SKM-1 (cell line): ENCODE data around the gene ACTBL2.
A peak's percentile ranks its signal among the peaks of the same experiment; 100 is the strongest.
"Not testable (repeated sequence)": the region's sequence is repeated elsewhere in the genome, so short reads cannot be mapped to it uniquely, and the experiment has no call there.

Source experiments
- DNase-seq: peaks from one replicate; lab custom pipeline; 2025; ENCODE audit not compliant: unreplicated experiment; lab: John Stamatoyannopoulos, UW

The ACTBL2 gene

DNA sequence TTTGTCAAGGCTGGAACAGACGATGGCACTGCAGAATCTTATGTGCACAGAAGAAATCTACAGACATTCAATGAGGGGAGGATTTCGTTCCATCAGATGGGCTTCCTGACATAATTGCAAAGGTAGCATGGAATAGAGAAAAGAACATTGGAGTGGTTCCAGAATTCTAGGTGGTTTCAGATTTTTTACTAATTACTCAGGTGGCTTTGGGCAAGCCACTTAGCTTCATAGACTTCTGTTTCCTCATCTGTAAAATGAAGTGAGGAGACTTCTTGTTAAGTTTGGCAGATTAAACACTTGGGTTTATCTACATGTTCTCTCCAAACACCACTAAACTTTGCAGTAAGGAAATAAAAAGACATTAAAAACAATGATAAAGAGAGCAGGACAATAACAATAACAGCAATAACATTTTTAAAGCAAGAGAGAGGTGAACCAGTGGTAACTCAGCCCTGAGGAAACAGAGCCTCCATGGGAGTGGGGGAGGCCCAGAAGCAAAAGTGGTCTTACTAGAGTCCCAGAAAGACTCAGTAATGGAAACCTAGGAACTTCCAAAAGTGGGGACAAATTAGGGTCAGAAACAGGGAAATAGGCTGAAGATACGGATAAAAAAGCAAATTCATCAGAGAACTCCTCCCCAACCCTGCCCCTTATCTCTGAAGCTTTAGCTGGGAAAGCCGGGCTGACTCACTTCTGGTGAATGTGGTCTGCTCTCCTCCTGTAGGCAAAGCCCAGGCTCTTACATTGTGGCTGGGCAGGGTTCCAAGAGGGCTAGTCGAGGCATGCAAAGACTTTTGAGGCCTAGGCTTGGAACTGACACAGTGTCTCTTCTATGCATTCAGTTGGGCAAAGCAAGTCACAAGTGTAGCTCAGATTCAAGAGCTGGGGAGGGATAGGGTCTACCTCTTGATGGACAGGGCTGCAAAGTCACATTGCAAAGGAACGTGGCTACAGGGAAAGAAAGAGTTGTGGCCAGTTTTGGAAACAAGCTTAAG lies 11.8 kb upstream of the ACTBL2 start:
- DNase-seq, result peak; percentile 88

DNA sequence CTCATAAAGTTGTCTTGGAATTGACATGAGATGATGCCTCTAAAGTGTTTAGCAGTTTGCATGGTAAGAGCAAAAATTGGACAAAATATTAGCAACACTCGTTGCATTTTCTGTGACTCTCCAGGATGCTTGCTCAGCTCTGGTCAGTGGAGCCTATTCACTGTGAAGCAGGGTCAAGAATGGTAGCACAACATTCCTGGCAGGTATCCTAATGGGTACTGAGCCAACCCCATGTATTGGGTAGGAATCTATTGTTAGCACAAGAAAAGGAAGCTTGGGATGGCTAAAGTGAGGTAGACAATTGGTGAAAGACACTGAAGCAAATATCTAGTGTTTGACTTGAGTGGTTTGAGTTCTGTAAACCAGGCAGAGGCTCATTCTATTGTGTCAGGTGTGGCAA lies 10.4 kb upstream of the ACTBL2 start:
- no peak for DNase-seq

DNA sequence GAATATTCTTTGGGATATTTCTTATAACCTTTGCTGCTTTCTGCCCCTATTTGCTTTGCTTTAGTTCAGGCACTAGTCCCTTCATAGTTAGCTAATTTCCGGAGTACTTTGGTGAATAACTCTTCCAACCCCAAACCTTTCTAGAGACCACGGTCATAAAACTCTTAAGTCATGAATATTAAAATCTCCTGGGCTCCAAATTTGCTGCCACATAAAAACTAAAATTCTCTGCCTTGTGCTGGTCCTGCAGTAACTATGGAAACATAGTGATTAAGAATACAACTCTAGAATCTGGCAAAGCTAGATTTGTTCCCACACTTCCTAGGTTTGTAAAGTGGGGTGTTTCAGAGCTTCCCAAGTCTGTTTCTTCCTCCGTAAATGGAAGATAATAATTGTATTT lies 10.0 kb upstream of the ACTBL2 start:
- DNase-seq, result no peak

DNA sequence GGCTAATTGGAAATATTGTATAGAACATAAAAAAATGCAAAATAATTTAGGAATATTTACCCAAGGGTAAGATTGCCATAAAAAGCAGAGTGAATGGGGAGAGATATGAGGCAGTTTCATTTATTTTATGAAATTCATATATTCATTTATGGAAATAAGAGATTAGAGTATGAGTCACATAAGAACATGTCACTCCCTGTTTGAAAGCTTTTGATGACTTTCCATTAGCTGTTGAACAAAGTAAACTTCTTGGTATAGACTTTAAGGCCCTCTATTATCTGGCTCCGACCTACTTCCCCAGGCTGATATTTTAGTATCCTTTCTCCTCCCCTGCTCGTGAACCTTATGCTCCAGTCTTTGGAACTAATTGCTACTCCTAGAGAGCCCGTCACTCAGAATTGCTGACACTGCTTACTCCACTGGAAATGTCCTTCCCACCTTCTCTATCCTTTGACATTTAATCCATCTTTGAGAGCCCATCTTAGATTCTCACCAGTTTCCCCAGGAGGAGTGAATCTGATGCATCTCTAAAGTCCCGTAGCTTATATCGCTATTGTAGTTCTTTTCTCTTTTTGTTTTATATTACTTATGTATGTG lies 8.9 kb upstream of the ACTBL2 start:
- no peak for DNase-seq

DNA sequence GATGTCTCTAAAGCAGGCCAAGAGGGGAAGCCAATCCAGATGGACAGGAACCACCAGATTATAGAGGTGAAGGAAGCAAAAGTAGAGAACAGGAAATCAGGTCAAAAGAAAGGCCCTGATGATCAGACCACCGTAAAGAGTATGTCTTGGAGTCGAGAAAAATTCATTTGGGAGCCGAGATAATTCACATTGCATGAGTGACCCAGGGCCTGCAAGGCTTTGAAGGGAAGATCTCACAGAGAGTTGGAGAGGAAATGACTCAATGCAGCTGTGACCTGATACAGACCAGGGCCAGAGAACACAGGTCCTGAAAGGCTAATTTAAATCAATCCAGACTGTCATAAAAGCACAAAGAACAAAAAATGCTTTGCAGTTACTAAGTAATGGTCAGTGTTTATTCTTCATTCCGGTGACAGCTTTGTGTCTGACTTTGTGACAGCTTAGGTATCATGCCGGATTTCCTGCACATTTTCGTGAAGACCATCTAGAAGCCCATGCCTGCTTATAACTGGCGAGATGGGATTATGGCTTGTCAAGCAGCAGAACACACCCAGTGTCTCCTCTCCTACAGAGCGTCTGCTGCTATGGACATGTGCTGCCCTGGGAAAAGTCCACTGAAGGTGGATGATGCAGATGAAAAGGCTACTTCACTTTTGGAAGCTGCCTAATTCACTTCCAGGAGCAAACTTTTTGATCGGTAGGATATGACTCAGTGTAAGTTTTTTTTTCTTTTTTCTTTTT lies 5.8 kb upstream of the ACTBL2 start:
- no peak for DNase-seq

DNA sequence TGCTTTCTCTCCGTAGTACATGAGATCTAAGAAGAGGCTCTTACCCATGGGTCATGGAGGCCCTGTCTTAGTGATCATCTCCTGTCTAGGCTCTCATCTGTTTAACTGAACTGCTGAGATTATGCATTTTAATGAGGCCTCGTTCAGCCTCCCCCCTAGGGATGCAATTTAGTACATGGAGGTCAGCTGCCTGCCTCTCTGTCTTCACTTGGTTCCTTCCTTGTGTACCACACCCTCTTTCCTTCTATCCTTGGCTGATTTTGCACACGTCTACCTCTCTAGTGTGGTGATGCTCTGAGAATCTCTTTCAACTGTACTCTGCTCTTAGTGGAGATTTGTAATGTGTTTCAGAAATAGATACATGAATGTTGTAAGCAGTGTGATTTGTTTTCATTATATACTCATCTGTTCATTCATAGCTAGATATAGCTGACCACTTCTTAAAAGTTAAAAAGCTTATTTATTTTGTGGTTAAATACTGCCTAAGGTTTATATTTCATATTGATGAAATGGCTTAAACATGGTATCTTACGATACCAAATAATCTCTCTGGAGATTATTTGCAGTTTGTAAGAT lies 3.5 kb upstream of the ACTBL2 start:
- DNase-seq, result no peak

DNA sequence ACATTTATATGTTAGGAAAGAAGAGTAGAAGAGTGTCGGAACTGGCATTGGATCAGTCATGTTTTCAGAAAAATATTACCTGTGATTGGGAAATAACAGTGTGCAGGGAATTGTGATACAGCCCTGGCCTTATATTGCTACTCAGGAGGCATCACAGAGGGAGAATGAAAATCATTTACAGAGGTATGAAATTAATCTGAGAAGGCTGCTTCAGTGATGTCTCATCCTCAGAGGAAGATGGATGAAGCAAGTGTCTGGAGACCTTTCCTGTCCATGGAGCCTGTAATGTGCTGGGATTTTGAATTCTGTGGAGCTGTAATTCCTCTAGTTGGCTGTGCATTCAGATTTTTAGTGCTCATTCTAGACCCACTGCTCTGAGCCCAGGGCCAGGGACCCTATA lies 3.8 kb downstream of the ACTBL2 start:
- no peak for DNase-seq

DNA sequence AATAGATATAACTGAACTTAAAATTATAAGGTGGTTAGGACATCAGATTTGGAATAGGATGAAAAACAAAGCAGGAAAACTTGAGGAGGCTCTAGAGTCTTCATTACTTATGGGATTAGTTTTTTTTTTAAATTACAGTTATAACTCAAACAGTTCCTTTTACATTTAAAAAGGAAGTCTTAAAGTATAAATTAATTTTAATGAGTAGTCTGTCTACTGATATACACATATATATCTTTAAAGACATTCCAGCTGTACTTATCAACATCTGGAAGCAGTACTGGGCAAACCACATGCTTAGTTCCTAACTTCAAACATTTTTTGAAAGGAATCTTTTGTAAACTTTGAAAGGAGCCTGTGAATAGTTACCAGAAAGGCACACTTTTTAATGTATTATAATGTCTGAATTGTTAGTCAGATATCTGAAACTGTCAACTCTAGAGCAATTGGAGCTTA lies 6.0 kb downstream of the ACTBL2 start:
- DNase-seq, result no peak

DNA sequence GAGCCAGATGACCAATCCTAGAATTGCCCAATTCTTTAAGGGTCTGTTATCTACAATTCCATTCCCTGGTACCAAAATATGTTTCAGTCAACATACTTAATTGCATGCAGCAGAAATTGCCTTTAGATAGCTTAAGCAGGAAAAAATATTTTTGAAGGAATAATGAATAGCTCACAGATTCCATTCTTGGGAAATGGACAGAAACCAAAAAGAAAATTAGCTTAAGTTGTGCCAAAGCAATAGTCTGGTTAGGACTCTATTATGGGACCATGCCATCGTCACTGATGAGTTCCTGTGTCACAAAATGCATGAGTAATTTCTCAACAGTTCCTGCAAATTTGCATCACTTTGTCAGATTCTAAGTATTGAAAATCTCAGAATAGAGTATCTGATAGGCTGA lies 12.3 kb downstream of the ACTBL2 start:
- DNase-seq, result no peak

DNA sequence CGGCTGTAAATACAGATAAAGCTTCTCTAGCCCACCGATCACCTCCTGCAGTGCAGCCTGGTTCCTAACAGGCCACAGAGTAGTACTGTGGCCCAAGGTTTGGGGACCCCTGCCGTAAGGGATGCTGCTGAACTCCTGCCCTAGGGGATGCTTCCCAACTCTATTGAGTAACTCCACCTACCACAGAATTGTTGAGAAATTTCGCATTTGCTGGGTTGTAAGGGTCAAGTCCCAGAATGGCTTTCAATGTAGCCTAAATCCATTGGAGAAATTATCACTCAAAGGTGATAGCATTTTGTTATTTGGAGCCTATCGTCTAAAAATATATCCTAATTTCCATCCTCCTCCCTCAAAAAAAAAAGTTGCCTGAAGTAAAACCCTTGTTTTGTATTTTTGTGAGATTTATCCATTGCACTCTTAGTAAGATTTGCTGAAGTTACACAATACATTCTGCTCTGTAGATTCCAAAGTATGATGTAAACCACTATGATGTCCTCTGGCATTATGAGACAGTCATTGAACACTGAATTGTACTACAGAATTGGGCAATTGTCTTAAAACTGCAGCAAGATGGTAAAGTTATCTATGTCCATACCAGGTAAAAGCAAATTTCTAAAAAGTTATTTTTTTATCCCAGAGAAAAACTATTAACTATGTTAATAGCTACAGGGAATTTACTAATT lies 14.0 kb downstream of the ACTBL2 start:
- DNase-seq, result no peak

DNA sequence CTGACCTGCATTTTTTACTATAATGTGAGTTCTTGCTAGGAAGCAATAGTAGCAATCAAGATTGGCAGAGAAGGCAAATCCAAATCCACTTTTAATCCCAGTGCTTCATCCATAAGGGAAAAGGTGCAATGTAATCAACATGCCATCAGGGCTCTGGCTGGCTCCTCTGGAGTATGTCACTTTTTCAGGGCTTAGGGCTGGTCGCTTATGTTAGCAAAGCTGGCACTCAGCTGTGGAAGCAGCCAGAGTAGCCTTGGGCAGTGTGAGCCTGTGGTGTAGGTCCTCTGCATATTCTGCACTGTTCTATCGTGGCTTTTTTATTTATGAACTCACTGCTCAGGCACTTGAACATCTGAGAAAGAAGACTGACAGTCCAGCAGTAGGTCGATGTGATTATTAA lies 16.1 kb downstream of the ACTBL2 start:
- DNase-seq, result no peak

DNA sequence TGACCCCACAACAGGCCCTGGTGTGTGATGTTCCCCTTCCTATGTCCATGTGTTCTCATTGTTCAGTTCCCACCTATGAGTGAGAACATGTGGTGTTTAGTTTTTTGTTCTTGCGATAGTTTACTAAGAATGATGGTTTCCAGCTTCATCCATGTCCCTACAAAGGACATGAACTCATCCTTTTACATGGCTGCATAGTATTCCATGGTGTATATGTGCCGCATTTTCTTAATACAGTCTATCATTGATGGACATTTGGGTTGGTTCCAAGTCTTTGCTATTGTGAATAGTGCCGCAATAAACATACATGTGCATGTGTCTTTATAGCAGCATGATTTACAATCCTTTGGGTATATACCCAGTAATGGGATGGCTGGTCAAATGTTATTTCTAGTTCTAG lies 22.6 kb downstream of the ACTBL2 start:
- DNase-seq, result not testable (repeated sequence)

DNA sequence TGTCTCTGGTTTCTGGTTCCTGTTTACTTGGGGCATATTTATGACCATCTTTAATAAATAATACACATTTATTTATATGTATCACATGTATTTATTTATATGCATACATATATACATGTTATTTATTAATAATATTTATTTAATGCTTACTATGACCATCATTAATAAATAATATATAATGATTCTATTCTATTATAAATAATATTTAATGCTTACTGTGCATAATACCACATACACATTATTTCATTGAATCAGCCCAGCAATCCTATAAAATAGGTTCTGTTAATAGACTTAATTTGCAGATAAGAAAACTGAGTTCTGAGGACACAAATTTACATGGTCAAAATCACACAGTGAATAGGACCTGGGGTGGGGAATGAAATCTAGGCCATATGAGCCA lies 24.2 kb downstream of the ACTBL2 start:
- DNase-seq, result no peak

DNA sequence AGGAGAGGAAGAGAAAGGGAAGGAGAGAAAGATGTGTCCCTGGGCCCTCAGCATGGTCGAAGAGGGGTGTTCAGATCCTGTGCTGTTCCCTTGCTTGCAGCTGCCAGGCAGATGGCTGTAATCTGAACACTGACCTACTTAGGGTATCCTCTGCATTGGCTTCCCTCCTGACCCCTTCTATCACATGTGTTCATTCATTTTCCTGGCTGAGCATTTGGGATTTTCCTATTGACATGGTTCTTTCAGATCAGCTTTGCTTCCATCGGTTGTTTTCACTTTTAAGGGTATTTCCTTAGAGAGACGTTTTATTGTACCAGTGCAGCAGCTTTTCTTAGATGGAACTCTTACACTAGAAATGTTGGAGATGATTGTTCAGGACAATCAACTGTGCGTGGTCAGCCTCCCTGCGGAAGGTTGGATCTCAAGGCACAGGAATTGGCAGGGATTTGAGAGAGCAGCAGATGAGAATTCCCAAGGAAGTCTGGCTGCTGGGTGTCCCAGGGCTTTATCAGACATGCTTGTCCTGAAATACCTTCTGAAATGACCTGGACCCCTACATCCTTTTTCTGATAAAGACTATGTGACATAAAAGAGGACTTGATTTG lies 26.0 kb downstream of the ACTBL2 start:
- no peak for DNase-seq

DNA sequence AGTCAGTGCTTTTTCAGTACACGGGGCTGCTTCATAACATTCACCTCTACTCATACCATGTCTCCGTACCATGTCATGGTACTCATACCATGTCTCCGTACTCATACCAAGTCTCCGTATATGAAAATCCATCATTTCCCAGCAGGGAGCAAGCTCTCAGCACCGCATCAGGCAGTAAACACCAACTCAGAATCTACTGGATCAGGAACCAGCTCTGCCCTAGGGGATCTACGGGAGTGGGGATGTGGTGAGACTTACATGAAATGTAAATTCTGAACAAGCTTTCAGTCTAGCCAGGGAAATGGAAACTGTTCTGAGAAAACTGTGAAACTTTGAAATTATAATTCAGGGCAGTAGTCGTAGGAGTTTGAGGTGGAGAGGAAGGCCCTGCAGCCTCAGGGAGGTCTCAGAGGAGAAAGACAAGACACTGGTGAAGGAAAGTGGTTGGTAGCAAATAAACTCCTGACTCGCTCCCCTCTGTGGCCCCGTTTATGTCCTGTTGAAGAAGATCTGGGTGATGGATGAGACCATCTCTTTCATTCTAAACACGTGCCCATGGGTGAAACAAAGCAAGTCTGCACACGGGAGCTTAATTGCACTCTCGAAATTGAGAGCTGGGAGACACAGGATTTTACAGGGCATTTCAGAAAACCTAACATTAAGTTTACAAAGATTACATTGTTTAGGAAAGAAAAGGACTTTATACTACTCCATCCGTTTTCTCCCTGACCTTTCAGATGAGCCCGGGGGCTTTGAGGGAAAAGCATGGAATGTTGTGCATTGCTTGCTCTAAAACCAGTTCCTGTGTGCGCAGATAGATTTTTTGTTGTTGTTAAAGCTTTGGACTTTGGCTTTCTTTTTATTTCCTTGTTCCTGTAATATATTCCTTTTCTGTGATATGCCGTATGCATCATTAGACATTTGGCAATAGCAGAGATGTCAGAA lies 26.8 kb downstream of the ACTBL2 start:
- DNase-seq, result no peak

DNA sequence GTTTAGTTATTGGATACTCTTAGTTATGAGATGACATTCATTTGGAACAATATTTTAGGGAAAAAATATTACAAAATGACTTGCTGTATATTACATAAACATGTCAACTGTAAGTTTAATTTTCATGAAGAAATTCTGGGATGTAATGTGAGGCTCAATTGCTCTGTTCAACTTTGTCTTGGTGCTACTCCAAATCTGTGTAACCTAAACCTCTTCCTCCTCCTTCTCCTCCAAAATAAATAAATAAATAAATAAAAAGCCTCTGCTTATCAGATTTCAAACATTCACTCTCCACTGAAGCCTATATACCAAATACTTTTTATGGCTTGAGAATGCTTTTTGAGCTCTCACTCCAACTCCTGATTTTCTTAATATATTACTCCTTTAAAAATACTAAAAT lies 27.7 kb downstream of the ACTBL2 start:
- no peak for DNase-seq

DNA sequence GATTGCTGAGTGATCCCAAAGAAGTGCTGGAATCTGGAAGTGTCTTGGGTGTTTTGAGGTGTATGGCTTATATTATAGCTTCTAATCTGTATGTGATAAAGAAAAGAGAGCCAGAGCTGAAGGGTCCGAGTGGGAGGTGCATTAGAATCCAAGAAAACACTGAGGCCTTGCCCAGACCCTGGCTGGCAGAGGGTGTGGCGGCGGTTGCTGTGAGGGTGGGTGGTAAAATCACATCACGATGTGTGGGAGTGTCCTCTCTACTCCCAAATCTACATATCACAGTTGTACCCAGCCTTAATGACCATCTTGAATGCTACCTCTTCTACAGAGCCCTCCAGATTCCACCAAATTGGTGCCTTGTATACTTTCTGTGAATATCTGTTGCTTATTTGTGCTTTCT lies 28.9 kb downstream of the ACTBL2 start:
- no peak for DNase-seq

DNA sequence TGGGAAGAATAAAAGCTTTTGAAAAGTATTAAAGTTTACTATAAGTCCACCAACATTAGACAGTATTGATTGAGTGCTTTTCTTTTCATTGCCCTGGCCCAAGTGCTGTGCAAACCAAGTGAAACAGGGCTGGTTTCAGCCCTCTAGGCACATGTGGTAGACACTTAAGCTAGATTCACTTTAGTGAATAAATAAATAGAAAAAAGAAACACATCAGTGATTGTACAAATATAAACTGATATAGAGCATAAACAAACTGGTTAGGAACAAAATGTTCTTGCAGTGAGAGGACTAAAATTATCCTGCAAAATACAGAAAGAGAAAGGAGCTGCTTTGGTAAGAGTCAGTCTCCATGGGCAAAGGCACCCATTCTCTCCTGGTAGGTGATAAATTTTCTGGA lies 29.7 kb downstream of the ACTBL2 start:
- DNase-seq, result no peak
